SK-N-SH (cell line): ENCODE data around the gene GPR39.

Experiments
- EP300 ChIP-seq, 2 experiments: IDR thresholded peaks; 2 replicates each; pipeline versions ENCODE4 v1.4.0 to v1.6.1; 2012; ENCODE audit warnings: borderline replicate concordance in 1 of 2, low read depth in 1 of 2, low read length in 1 of 2
- GABPA ChIP-seq: IDR thresholded peaks from 2 replicates; pipeline ENCODE4 v1.4.0; 2012; ENCODE audit warnings: low read depth, mild to moderate bottlenecking
- YY1 ChIP-seq: IDR thresholded peaks from 2 replicates; pipeline ENCODE4 v1.4.0; 2012; ENCODE audit warnings: low read depth, mild to moderate bottlenecking
- TF ChIP-seq, protein P1 (sequence below): fragments of 200-600 bp; sonication (generic); IDR thresholded peaks from 2 replicates; pipeline ENCODE4 v1.6.1; 2017; ENCODE audit warnings: antibody characterized with exemption, mild to moderate bottlenecking, moderate library complexity
- TF ChIP-seq, protein P2 (sequence below): fragments of 150-350 bp; IDR thresholded peaks from 2 replicates; pipeline ENCODE4 v1.6.1; 2016; ENCODE audit warnings: mild to moderate bottlenecking, low read depth, low read length

DNA sequence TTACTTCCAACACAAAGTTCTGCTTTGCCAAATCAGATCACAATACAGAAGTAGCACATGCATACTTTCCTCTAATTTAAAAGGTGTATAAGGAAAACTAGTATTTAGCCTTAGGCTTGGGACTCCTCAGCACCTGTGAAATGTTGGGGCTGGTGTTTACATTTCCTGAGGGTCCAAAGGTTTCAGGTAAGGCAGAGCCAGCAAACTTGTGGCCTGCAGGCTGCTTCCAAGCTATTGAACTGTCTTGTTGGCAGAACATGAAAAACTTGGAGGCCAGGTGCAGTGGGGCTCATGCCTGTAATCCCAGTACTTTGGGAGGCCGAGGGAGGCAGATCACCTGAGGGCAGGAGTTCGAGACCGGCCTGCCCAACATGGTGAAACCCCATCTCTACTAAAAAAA lies 26.5 kb upstream of the GPR39 start:
- TF ChIP-seq, protein P1, sequence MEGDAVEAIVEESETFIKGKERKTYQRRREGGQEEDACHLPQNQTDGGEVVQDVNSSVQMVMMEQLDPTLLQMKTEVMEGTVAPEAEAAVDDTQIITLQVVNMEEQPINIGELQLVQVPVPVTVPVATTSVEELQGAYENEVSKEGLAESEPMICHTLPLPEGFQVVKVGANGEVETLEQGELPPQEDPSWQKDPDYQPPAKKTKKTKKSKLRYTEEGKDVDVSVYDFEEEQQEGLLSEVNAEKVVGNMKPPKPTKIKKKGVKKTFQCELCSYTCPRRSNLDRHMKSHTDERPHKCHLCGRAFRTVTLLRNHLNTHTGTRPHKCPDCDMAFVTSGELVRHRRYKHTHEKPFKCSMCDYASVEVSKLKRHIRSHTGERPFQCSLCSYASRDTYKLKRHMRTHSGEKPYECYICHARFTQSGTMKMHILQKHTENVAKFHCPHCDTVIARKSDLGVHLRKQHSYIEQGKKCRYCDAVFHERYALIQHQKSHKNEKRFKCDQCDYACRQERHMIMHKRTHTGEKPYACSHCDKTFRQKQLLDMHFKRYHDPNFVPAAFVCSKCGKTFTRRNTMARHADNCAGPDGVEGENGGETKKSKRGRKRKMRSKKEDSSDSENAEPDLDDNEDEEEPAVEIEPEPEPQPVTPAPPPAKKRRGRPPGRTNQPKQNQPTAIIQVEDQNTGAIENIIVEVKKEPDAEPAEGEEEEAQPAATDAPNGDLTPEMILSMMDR: no peak
- TF ChIP-seq EP300 (IDR thresholded peaks at IDR 0.05; ENCODE audit: borderline replicate concordance in 1 of 2, low read depth in 1 of 2, low read length in 1 of 2) (no peak), GABPA (no peak), YY1 (no peak)
- TF ChIP-seq, protein P2, sequence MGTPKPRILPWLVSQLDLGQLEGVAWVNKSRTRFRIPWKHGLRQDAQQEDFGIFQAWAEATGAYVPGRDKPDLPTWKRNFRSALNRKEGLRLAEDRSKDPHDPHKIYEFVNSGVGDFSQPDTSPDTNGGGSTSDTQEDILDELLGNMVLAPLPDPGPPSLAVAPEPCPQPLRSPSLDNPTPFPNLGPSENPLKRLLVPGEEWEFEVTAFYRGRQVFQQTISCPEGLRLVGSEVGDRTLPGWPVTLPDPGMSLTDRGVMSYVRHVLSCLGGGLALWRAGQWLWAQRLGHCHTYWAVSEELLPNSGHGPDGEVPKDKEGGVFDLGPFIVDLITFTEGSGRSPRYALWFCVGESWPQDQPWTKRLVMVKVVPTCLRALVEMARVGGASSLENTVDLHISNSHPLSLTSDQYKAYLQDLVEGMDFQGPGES: no peak
